IMR-90 (cell line): ENCODE data around the gene EMX1. TPM values are rescaled to one million over a fixed set of nuclear protein-coding genes. Genes with fewer than 3 reads are reported as not detected.

Source experiments
- ATAC-seq: fragments of 200-7000 bp; cut with Tn5 transposase; 2 replicates; pipeline ENCODE4 v1.9.1; 2020; ENCODE audit warnings: low read depth, mild to moderate bottlenecking, moderate library complexity
- BruUV-seq: library from RNA; stranded (reverse); fragments of 400-500 nt; replicated peaks from 2 replicates; lab custom pipeline; 2021; lab: Mats Ljungman, UMichigan
- CTCF ChIA-PET: fragments of 300-600 bp; formaldehyde crosslinking; extraction: SDS; loops from one replicate; lab custom pipeline; 2021; ENCODE audit warnings: antibody characterized with exemption; lab: Yijun Ruan, JAX
- POLR2A ChIA-PET: fragments of 300-600 bp; sonication (Branson Sonifier 250); formaldehyde crosslinking; loops from one replicate; lab custom pipeline; 2022; ENCODE audit warnings: antibody characterized with exemption; ENCODE audit not compliant: unreplicated experiment; lab: Charles Lee
- DNase-seq: peaks from one replicate; pipeline ENCODE4 v3.0.0; 2013
- H2AFZ ChIP-seq: replicated peaks from 2 replicates; pipeline ENCODE3; 2013; ENCODE audit warnings: low read length, mild to moderate bottlenecking; ENCODE audit not compliant: poor library complexity
- H2AK5ac ChIP-seq: 2 replicates; pipeline ENCODE4 v1.6.1; 2013; ENCODE audit warnings: low read depth, low read length, inconsistent platforms
- H2AK9ac ChIP-seq: replicated peaks from 2 replicates; pipeline ENCODE3; 2013; ENCODE audit warnings: mild to moderate bottlenecking, low read depth, low read length, moderate library complexity; ENCODE audit not compliant: poor library complexity
- H2BK120ac ChIP-seq: 2 replicates; pipeline ENCODE4 v1.6.1; 2013; ENCODE audit warnings: low read depth, low read length, inconsistent platforms
- H2BK15ac ChIP-seq: 3 replicates; pipeline ENCODE4 v1.6.1; 2013; ENCODE audit warnings: low read depth, low read length, inconsistent platforms
- H2BK20ac ChIP-seq: 2 replicates; pipeline ENCODE4 v1.6.1; 2013; ENCODE audit warnings: low read depth, mild to moderate bottlenecking, inconsistent platforms, low read length, moderate library complexity
- H2BK5ac ChIP-seq: 2 replicates; pipeline ENCODE4 v1.6.1; 2013; ENCODE audit warnings: mild to moderate bottlenecking, low read depth, low read length, inconsistent platforms; ENCODE audit not compliant: poor library complexity, severe bottlenecking
- H3K14ac ChIP-seq: replicated peaks from 2 replicates; pipeline ENCODE4 v1.6.1; 2013; ENCODE audit warnings: low read depth, low read length, inconsistent platforms
- H3K18ac ChIP-seq: 2 replicates; pipeline ENCODE4 v1.6.1; 2013; ENCODE audit warnings: low read depth, low read length, control low read depth
- H3K23ac ChIP-seq: 2 replicates; pipeline ENCODE4 v1.6.1; 2013; ENCODE audit warnings: low read depth, low read length, inconsistent platforms
- H3K27ac ChIP-seq: 2 replicates; pipeline ENCODE4 v1.5.1; 2013; ENCODE audit warnings: mild to moderate bottlenecking, control low read depth, low read length; ENCODE audit not compliant: insufficient read depth
- H3K27me3 ChIP-seq: 2 replicates; pipeline ENCODE4 v1.6.1; 2013; ENCODE audit warnings: low read length; ENCODE audit not compliant: control insufficient read depth, insufficient read depth
- H3K36me3 ChIP-seq: 2 replicates; pipeline ENCODE4 v1.6.1; 2013; ENCODE audit warnings: low read length, mixed read lengths; ENCODE audit not compliant: control insufficient read depth, insufficient read depth
- H3K4ac ChIP-seq: 2 replicates; pipeline ENCODE4 v1.6.1; 2013; ENCODE audit warnings: low read depth, low read length, inconsistent platforms
- H3K4me1 ChIP-seq: 2 replicates; pipeline ENCODE4 v1.6.1; 2013; ENCODE audit warnings: low read length, mixed read lengths; ENCODE audit not compliant: control insufficient read depth, insufficient read depth
- H3K4me2 ChIP-seq: 2 replicates; pipeline ENCODE4 v1.6.1; 2013; ENCODE audit warnings: low read depth, mild to moderate bottlenecking, control low read depth, low read length, moderate library complexity
- H3K4me3 ChIP-seq: 2 replicates; pipeline ENCODE4 v1.5.1; 2013; ENCODE audit warnings: low read depth, mild to moderate bottlenecking, control low read depth, low read length, moderate library complexity; ENCODE audit not compliant: insufficient read depth
- H3K56ac ChIP-seq: 2 replicates; pipeline ENCODE4 v1.6.1; 2013; ENCODE audit warnings: low read length, inconsistent platforms; ENCODE audit not compliant: insufficient read depth; ENCODE audit errors: extremely low read depth
- H3K79me1 ChIP-seq, 2 experiments: 2 replicates each; pipeline ENCODE4 v1.6.1; 2013; ENCODE audit warnings: low read length in 2 of 2, inconsistent platforms in 1 of 2, low read depth in 1 of 2
- H3K9ac ChIP-seq: 2 replicates; pipeline ENCODE4 v1.6.1; 2013; ENCODE audit warnings: low read depth, low read length, control low read depth
- H3K9me1 ChIP-seq: 2 replicates; pipeline ENCODE4 v1.6.1; 2013; ENCODE audit warnings: low read length, inconsistent platforms; ENCODE audit not compliant: insufficient read depth
- H3K9me3 ChIP-seq: 2 replicates; pipeline ENCODE4 v1.6.1; 2013; ENCODE audit warnings: low read length; ENCODE audit not compliant: control insufficient read depth, insufficient read depth
- H4K20me1 ChIP-seq: 2 replicates; pipeline ENCODE4 v1.6.1; 2013; ENCODE audit warnings: low read length, inconsistent platforms; ENCODE audit not compliant: insufficient read depth
- H4K5ac ChIP-seq: 2 replicates; pipeline ENCODE4 v1.6.1; 2013; ENCODE audit warnings: mild to moderate bottlenecking, low read depth, low read length, control low read depth
- H4K8ac ChIP-seq, 2 experiments: 2 replicates each; pipeline ENCODE4 v1.6.1; 2013; ENCODE audit warnings: low read depth in 2 of 2, low read length in 2 of 2, control low read depth in 1 of 2, inconsistent platforms in 1 of 2
- H4K91ac ChIP-seq: 2 replicates; pipeline ENCODE4 v1.6.1; 2013; ENCODE audit warnings: low read depth, low read length, inconsistent platforms; ENCODE audit not compliant: insufficient read depth
- BHLHE40 ChIP-seq: fragments of 150-350 bp; IDR thresholded peaks from 2 replicates; pipeline ENCODE4 v1.6.1; 2016; ENCODE audit warnings: mild to moderate bottlenecking, low read depth, low read length
- CEBPB ChIP-seq: IDR thresholded peaks from 2 replicates; pipeline ENCODE4 v1.6.1; 2012; ENCODE audit warnings: low read depth, low read length, improper control_type of control experiment
- CHD1 ChIP-seq: IDR thresholded peaks from 2 replicates; pipeline ENCODE4 v1.6.1; 2012; ENCODE audit warnings: low read depth, low read length, improper control_type of control experiment
- CTCF ChIP-seq: conservative IDR thresholded peaks from 2 replicates; pipeline ENCODE4 v1.5.1; 2012; ENCODE audit warnings: mild to moderate bottlenecking, low read depth, low read length, improper control_type of control experiment
- ELK1 ChIP-seq: fragments of 150-350 bp; IDR thresholded peaks from 2 replicates; pipeline ENCODE4 v1.6.1; 2016; ENCODE audit warnings: low read depth, mild to moderate bottlenecking, low read length, moderate library complexity, borderline replicate concordance
- MAFK ChIP-seq: IDR thresholded peaks from 2 replicates; pipeline ENCODE4 v1.6.1; 2012; ENCODE audit warnings: low read depth, low read length, improper control_type of control experiment
- MAZ ChIP-seq: IDR thresholded peaks from 2 replicates; pipeline ENCODE4 v1.6.1; 2012; ENCODE audit warnings: low read depth, mild to moderate bottlenecking, low read length, improper control_type of control experiment, moderate library complexity, borderline replicate concordance
- MXI1 ChIP-seq: IDR thresholded peaks from 2 replicates; pipeline ENCODE4 v1.6.1; 2012; ENCODE audit warnings: low read depth, mild to moderate bottlenecking, low read length, moderate library complexity, borderline replicate concordance
- NFE2L2 ChIP-seq: fragments of 150-350 bp; IDR thresholded peaks from 2 replicates; pipeline ENCODE4 v1.6.1; 2016; ENCODE audit warnings: low read depth, mild to moderate bottlenecking, low read length
- POLR2A ChIP-seq: IDR thresholded peaks from 2 replicates; pipeline ENCODE4 v1.6.1; 2012; ENCODE audit warnings: mild to moderate bottlenecking, low read depth, low read length
- RAD21 ChIP-seq: IDR thresholded peaks from 2 replicates; pipeline ENCODE4 v1.6.1; 2012; ENCODE audit warnings: low read length, improper control_type of control experiment
- RCOR1 ChIP-seq: IDR thresholded peaks from 2 replicates; pipeline ENCODE4 v1.6.1; 2012; ENCODE audit warnings: mild to moderate bottlenecking, low read length, improper control_type of control experiment; ENCODE audit not compliant: insufficient replicate concordance
- RFX5 ChIP-seq: IDR thresholded peaks from 2 replicates; pipeline ENCODE4 v1.8.0; 2012; ENCODE audit warnings: low read depth, mild to moderate bottlenecking, low read length, moderate library complexity
- SMC3 ChIP-seq: fragments of 150-350 bp; IDR thresholded peaks from 2 replicates; pipeline ENCODE4 v1.6.1; 2016; ENCODE audit warnings: low read depth, mild to moderate bottlenecking, antibody characterized with exemption, low read length, moderate library complexity
- USF2 ChIP-seq: fragments of 150-350 bp; IDR thresholded peaks from 2 replicates; pipeline ENCODE4 v1.6.1; 2017; ENCODE audit warnings: mild to moderate bottlenecking, antibody characterized with exemption, low read length, low read depth
- WGBS, 2 experiments: methylation state at CpG; one replicate each; pipeline versions ENCODE4 v1.1.5 to v1.1.7; 2013; ENCODE audit warnings: missing lambda C conversion rate in 2 of 2; ENCODE audit not compliant: insufficient read length in 1 of 2; ENCODE audit errors: extremely low coverage in 2 of 2; 5-methylcytosine and 5-hydroxymethylcytosine counted together
- dilution Hi-C: fragments of 300-500 bp; cut with HindIII; formaldehyde crosslinking; loops from one replicate; pipeline ENCODE4 v1.14.3; 2018; ENCODE audit warnings: low sequenced_read_pairs; ENCODE audit not compliant: unreplicated experiment
- in situ Hi-C: fragments of 300-500 bp; cut with MboI; formaldehyde crosslinking; loops from 3 replicates; pipeline ENCODE4 v1.14.3; 2019; ENCODE audit warnings: low sequenced_read_pairs, inconsistent platforms, mixed read lengths
- intact Hi-C: fragments of 100-400 bp; cut with micrococcal nuclease; formaldehyde crosslinking; loops from 2 replicates; pipeline ENCODE4 v1.10.0; 2022
- polyA plus RNA-seq, 3 experiments: library from polyadenylated mRNA; depleted of rRNA; stranded (reverse); fragments of >200 nt; gene quantifications; 2 replicates each; pipeline ENCODE4 v1.2.3, GENCODE V29; 2012; ENCODE audit warnings: low replicate concordance in 1 of 3
- total RNA-seq: library from RNA; depleted of rRNA; stranded (reverse); fragments of >200 nt; gene quantifications from 2 replicates; pipeline ENCODE4 v1.2.3, GENCODE V29; 2012

Gene EMX1
- total and polyA plus RNA-seq, 2 of the 4 experiments (the other 2 are of a cell fraction): not detected

DNA sequence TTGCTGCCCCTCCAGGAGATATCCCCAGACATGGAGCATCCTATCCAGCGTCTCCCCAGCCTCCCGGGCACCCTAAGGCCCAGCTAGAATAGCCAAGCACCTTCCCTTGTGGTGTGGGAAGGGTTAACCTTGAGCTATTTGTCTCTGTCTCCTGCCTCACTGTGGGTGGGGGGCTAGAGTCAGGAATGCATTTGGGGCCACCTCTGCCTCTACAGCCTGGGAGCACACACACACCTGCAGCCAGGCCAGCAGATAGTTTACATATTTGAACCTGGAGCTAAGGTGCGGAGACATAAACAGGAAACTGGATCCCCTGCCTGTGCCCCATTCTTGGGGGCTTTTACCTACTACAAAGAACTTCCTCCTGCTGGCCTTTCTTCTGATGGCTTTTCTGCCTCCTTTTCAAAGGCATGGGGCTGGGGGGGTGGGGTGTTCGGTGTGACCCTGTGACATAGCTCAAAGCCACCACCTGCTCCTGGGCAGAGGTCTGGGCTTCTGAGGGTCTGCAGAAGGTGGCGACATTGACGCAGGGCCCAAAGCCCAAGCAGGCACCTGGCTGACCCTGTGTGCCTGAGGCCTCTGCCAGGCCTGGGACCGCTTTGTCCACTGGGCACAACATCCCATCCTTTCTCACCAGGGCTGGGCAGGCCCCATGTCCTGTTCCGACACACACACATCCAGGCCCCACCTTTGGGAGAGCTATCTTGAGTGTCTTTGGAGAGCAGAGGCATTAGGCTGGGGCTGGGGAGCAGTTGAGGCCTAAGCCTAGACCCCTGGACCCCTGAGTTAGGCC is 34.2 kb downstream of the EMX1 start:
- WGBS, 2 experiments: no CpG with 5 or more reads among the region's 8 CpGs
- dilution Hi-C loops: no loop called here
- Histone ChIP-seq H2AK5ac (no peak overlapping the region), H2BK20ac (no peak overlapping the region), H3K14ac (no peak overlapping the region), H3K9me1 (peaks cover 3% of the 10 kb centered on the region; the same call in 1 of the 2 replicates), H2AK9ac (no peak overlapping the region), H2BK120ac (no peak overlapping the region), H4K20me1 (no peaks in the 10 kb centered on the region), H4K8ac (no peak overlapping the region), H2BK5ac (no peak overlapping the region), H4K91ac (no peak overlapping the region), H2AFZ (no peak overlapping the region), H3K4me3 (no peak overlapping the region), H3K27me3 (no peaks in the 10 kb centered on the region), H3K27ac (no peak overlapping the region), H3K23ac (no peak overlapping the region), H2BK15ac (no peak overlapping the region), H3K9me3 (no peaks in the 10 kb centered on the region), H3K36me3 (no peaks in the 10 kb centered on the region; the same call in 1 of the 2 replicates), H3K4ac (no peak overlapping the region), H3K79me1 (no peaks in the 10 kb centered on the region), H3K4me1 (no peaks in the 10 kb centered on the region), H3K4me2 (no peak overlapping the region), H3K9ac (no peak overlapping the region), H3K18ac (no peak overlapping the region), H3K56ac (no peak overlapping the region), H4K5ac (no peak overlapping the region)
- ChIA-PET CTCF (interaction anchor here (1.4 kb wide), 1 partner anchor 59 kb away, joined by 8 read pairs; no protein-coding TSS in a partner anchor), POLR2A (no interaction called here)
- in situ Hi-C loops: no loop called here
- ATAC-seq: no peak
- no peak for DNase-seq
- no TSS peak for BruUV-seq
- intact Hi-C loops: no loop called here
- TF ChIP-seq MXI1 (no peak), RFX5 (no peak), POLR2A (no peak), CTCF (no peak), BHLHE40 (no peak), CEBPB (no peak), SMC3 (no peak), MAZ (no peak), CHD1 (no peak), ELK1 (no peak), NFE2L2 (no peak), USF2 (no peak), MAFK (no peak), RAD21 (no peak), RCOR1 (no peak)
